ENCODE measurements around the gene FSTL3. TPM values are rescaled to one million over a fixed set of nuclear protein-coding genes. Genes with fewer than 3 reads are reported as not detected.

Gene FSTL3
- total RNA-seq, 1 experiment from 2014 or later, result 32.5 TPM

GRCh38 chr19:651991-652390 lies 24.2 kb upstream of the FSTL3 start:
- CTCF ChIA-PET, result no interaction called here
- in situ Hi-C loops (cut with HindIII; ENCODE audit: low pct_unique_long_range_greater_than_20kb, low sequenced_read_pairs), result no loop called here
- no peak for ATAC-seq

GRCh38 chr19:652467-653389 lies 23.5 kb upstream of the FSTL3 start:
- TF ChIP-seq SIN3A (IDR thresholded peaks at IDR 0.05; ENCODE audit: borderline replicate concordance, insufficient read depth, low read depth, low read length) (no peak), TCF7L2 (IDR thresholded peaks at IDR 0.05; ENCODE audit: low read depth, low read length) (no peak), REST (IDR thresholded peaks at IDR 0.05; ENCODE audit: insufficient read depth in 1 of 2, low read depth in 2 of 2, low read length in 1 of 2) (no peak), CTCF (IDR thresholded peaks at IDR 0.05) (no peak)
- Histone ChIP-seq H3K4me1 (ENCODE audit: control insufficient read depth, insufficient read depth, low read length) (no peaks in the 10 kb centered on the region), H3K9me3 (ENCODE audit: control insufficient read depth, insufficient read depth, low read depth, low read length) (no peaks in the 10 kb centered on the region), H3K36me3 (ENCODE audit: control insufficient read depth, insufficient read depth, low read length) (no peaks in the 10 kb centered on the region; the same call in none of the 2 replicates), H3K27me3 (ENCODE audit: control insufficient read depth, insufficient read depth, low read length) (no peaks in the 10 kb centered on the region), H3K4me3 (ENCODE audit: low read depth in 2 of 2, low read length in 2 of 2) (no peak overlapping the region), H3K27ac (ENCODE audit: low read length) (no peak overlapping the region)
- DNase-seq (ENCODE audit: low read depth, low spot score), result no peak
- POLR2A ChIA-PET, result no interaction called here
- no TSS peak for BruUV-seq (replicated peaks)
- CTCF ChIA-PET, result no interaction called here
- in situ Hi-C loops (cut with HindIII; ENCODE audit: low pct_unique_long_range_greater_than_20kb, low sequenced_read_pairs) (no loop called here), intact Hi-C loops (cut with micrococcal nuclease; ENCODE audit: unreplicated experiment) (no loop called here)
- ATAC-seq, result no peak

More at GRCh38 chr19:651991-652390, 24.2 kb upstream of the FSTL3 start:
- Histone ChIP-seq H3K4me3 (ENCODE audit: low read depth in 2 of 2, low read length in 2 of 2) (no peak overlapping the region), H3K36me3 (ENCODE audit: control insufficient read depth, insufficient read depth, low read length) (no peaks in the 10 kb centered on the region; the same call in none of the 2 replicates), H3K27ac (ENCODE audit: low read length) (no peak overlapping the region), H3K9me3 (ENCODE audit: control insufficient read depth, insufficient read depth, low read depth, low read length) (no peaks in the 10 kb centered on the region), H3K27me3 (ENCODE audit: control insufficient read depth, insufficient read depth, low read length) (no peaks in the 10 kb centered on the region), H3K4me1 (ENCODE audit: control insufficient read depth, insufficient read depth, low read length) (no peaks in the 10 kb centered on the region)
- no TSS peak for BruUV-seq (replicated peaks)
- POLR2A ChIA-PET, result no interaction called here
- TF ChIP-seq CTCF (IDR thresholded peaks at IDR 0.05) (no peak), TCF7L2 (IDR thresholded peaks at IDR 0.05; ENCODE audit: low read depth, low read length) (no peak), REST (IDR thresholded peaks at IDR 0.05; ENCODE audit: insufficient read depth in 1 of 2, low read depth in 2 of 2, low read length in 1 of 2) (no peak), SIN3A (IDR thresholded peaks at IDR 0.05; ENCODE audit: borderline replicate concordance, insufficient read depth, low read depth, low read length) (no peak), POLR2AphosphoS5 (IDR thresholded peaks at IDR 0.05; ENCODE audit: low read depth, low read length) (no peak)
- intact Hi-C loops (cut with micrococcal nuclease; ENCODE audit: unreplicated experiment), result no loop called here
- DNase-seq (ENCODE audit: low read depth, low spot score), result no peak

All from Panc1 (cell line).